CD4-positive, alpha-beta T cell treated with Interferon gamma for 1 hour (primary cell): ENCODE data around the gene CD300LG.

ENCODE experiments used
- DNase-seq: peaks from one replicate; pipeline ENCODE4 v3.0.0-alpha.2; 2020

Gene CD300LG

GRCh38 chr17:43909537-43910231, 62.7 kb downstream of the CD300LG start:
- no peak for DNase-seq

GRCh38 chr17:43911904-43912303, 64.9 kb downstream of the CD300LG start:
- no peak for DNase-seq

GRCh38 chr17:43912635-43913304, 65.8 kb downstream of the CD300LG start:
- no peak for DNase-seq
